ENCODE measurements around the gene CNGA3. TPM values are rescaled to one million over a fixed set of nuclear protein-coding genes. Genes with fewer than 3 reads are reported as not detected.

Gene CNGA3
- total RNA-seq, 1 donor from 2014 or later = not detected

GRCh38 chr2:98347298-98348065, 1.2 kb downstream of the CNGA3 start:
- H3K4me3 ChIP-seq (ENCODE audit: low read depth, low read length) = no peak overlapping the region
- no peak for DNase-seq (ENCODE audit: low read depth)
- TF ChIP-seq, protein P1, sequence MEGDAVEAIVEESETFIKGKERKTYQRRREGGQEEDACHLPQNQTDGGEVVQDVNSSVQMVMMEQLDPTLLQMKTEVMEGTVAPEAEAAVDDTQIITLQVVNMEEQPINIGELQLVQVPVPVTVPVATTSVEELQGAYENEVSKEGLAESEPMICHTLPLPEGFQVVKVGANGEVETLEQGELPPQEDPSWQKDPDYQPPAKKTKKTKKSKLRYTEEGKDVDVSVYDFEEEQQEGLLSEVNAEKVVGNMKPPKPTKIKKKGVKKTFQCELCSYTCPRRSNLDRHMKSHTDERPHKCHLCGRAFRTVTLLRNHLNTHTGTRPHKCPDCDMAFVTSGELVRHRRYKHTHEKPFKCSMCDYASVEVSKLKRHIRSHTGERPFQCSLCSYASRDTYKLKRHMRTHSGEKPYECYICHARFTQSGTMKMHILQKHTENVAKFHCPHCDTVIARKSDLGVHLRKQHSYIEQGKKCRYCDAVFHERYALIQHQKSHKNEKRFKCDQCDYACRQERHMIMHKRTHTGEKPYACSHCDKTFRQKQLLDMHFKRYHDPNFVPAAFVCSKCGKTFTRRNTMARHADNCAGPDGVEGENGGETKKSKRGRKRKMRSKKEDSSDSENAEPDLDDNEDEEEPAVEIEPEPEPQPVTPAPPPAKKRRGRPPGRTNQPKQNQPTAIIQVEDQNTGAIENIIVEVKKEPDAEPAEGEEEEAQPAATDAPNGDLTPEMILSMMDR (conservative IDR thresholded peaks at IDR 0.05; ENCODE audit: low read depth, low read length) = no peak

DNA sequence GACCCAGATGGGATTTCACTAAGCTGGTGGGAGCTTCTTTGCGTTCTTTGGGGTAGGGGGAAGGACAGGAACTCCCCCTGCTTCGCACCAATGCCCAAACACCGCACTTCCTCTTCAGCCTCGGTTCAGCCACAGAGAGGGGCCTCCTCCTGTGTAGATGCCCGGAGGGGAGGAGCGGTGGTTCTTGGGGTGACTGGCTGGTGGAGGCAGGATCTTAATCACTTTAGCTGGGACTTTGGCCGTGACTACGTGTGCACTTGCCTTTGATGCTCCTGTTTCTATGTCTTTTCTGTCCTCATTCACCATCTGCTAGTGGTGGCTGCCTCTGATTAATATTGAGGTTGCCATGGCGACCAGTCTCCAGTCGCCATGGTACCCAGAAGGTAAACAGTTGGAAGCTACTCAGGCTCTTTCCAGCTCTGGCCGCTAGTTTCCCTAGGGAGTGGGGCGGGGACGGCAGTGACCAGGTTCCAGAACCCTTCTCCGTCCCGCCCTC, 1.9 kb downstream of the CNGA3 start:
- no peak overlapping the region for H3K4me3 ChIP-seq (ENCODE audit: low read depth, low read length)
- TF ChIP-seq, protein P1 (conservative IDR thresholded peaks at IDR 0.05; ENCODE audit: low read depth, low read length) = no peak
- no peak for DNase-seq (ENCODE audit: low read depth)

- no peak overlapping the region for H3K4me3 ChIP-seq (ENCODE audit: low read depth, low read length)
- DNase-seq (ENCODE audit: low read depth) = no peak
- TF ChIP-seq, protein P1 (conservative IDR thresholded peaks at IDR 0.05; ENCODE audit: low read depth, low read length) = no peak
These were observed 4.2 kb downstream of the CNGA3 start for GRCh38 chr2:98350411-98350810.

GRCh38 chr2:98355881-98356280, 9.6 kb downstream of the CNGA3 start:
- TF ChIP-seq, protein P1 (conservative IDR thresholded peaks at IDR 0.05; ENCODE audit: low read depth, low read length) = no peak
- H3K4me3 ChIP-seq (ENCODE audit: low read depth, low read length) = no peak overlapping the region
- no peak for DNase-seq (ENCODE audit: low read depth)

- TF ChIP-seq, protein P1 (conservative IDR thresholded peaks at IDR 0.05; ENCODE audit: low read depth, low read length) = no peak
- DNase-seq (ENCODE audit: low read depth) = no peak
- no peak overlapping the region for H3K4me3 ChIP-seq (ENCODE audit: low read depth, low read length)
These were observed 10.5 kb downstream of the CNGA3 start for GRCh38 chr2:98356729-98357128.

DNA sequence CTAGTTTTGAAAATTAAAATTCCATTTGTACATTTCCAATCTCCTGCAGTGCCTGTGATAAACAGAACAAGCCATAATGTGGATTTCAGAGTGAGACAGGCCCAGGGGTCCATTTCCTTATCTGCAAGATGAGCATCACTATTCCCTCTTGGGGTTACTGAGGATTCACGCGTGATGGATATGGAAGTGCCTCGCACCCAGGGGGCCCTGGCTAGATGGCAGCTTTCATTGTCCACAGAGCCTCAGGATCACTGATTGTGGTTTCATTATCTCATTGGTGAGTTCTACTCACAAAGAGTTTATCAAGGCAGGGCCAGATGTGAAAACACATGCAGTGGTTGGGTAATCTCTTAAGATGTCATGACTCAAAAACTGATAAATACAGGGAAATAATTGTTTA, 11.6 kb downstream of the CNGA3 start:
- H3K4me3 ChIP-seq (ENCODE audit: low read depth, low read length) = no peak overlapping the region
- no peak for DNase-seq (ENCODE audit: low read depth)

More for the DNA sequence above, 11.6 kb downstream of the CNGA3 start:
- TF ChIP-seq, protein P1 (conservative IDR thresholded peaks at IDR 0.05; ENCODE audit: low read depth, low read length) = no peak
